H1 (cell line): Measurements from ENCODE around the gene KLF7. TPM values are rescaled to one million over a fixed set of nuclear protein-coding genes. Genes with fewer than 3 reads are reported as not detected.

ENCODE experiments used
- CTCF ChIA-PET: fragments of 300-600 bp; sonication (Branson Sonifier 250); formaldehyde crosslinking; loops from one replicate; lab custom pipeline; 2021; ENCODE audit not compliant: partially characterized antibody; lab: Charles Lee
- POLR2A ChIA-PET: fragments of 300-600 bp; sonication (Branson Sonifier 250); formaldehyde crosslinking; loops from one replicate; lab custom pipeline; 2021; ENCODE audit warnings: inconsistent platforms; ENCODE audit not compliant: partially characterized antibody; lab: Charles Lee
- DNase-seq, 2 experiments: peaks; one replicate each; pipeline versions ENCODE4 v3.0.0 to v3.0.0-alpha.2; 2010 to 2022; ENCODE audit warnings: low spot score in 2 of 2, low read depth in 1 of 2, mixed read lengths in 1 of 2
- FAIRE-seq: peaks from 2 replicates; lab custom pipeline; 2011; peaks lifted over from hg19 to GRCh38; lab: Jason Lieb, UNC
- H2AFZ ChIP-seq: 2 replicates; pipeline ENCODE4 v1.8.1; 2012; ENCODE audit warnings: low read length, inconsistent platforms
- H2AK5ac ChIP-seq: 2 replicates; pipeline ENCODE4 v1.6.1; 2013; ENCODE audit warnings: low read depth, low read length
- H2BK120ac ChIP-seq: replicated peaks from 2 replicates; pipeline ENCODE3; 2013; ENCODE audit warnings: low read depth, low read length, inconsistent platforms
- H2BK12ac ChIP-seq: 2 replicates; pipeline ENCODE4 v1.6.1; 2013; ENCODE audit warnings: low read depth, low read length
- H2BK15ac ChIP-seq: 2 replicates; pipeline ENCODE4 v1.6.1; 2013; ENCODE audit warnings: low read length
- H2BK20ac ChIP-seq: 2 replicates; pipeline ENCODE4 v1.6.1; 2013; ENCODE audit warnings: low read length
- H2BK5ac ChIP-seq: 2 replicates; pipeline ENCODE4 v1.6.1; 2013; ENCODE audit warnings: low read depth, low read length
- H3K14ac ChIP-seq: 2 replicates; pipeline ENCODE4 v1.6.1; 2013; ENCODE audit warnings: inconsistent platforms; ENCODE audit not compliant: insufficient read length
- H3K18ac ChIP-seq: 2 replicates; pipeline ENCODE4 v1.6.1; 2013; ENCODE audit warnings: low read length; ENCODE audit errors: extremely low read depth
- H3K23ac ChIP-seq: 2 replicates; pipeline ENCODE4 v1.6.1; 2013; ENCODE audit warnings: inconsistent platforms; ENCODE audit not compliant: insufficient read length
- H3K23me2 ChIP-seq: 2 replicates; pipeline ENCODE4 v1.6.1; 2013; ENCODE audit warnings: low read depth, low read length
- H3K27ac ChIP-seq: 2 replicates; pipeline ENCODE4 v1.6.1; 2011; ENCODE audit warnings: low read depth, low read length, inconsistent platforms
- H3K27me3 ChIP-seq, 4 experiments: replicated peaks in 1 of 4; 1 replicate in 1 of 4; 2 replicates in 3 of 4; pipeline versions ENCODE4 v1.6.1 to v1.8.1; 2011 to 2013; ENCODE audit warnings: low read length in 3 of 4, mild to moderate bottlenecking in 3 of 4, inconsistent platforms in 2 of 4, mixed read lengths in 2 of 4, moderate library complexity in 1 of 4; ENCODE audit not compliant: control insufficient read depth in 3 of 4, insufficient read depth in 3 of 4; ENCODE audit errors: extremely low read depth in 1 of 4
- H3K36me3 ChIP-seq, 4 experiments: 2 replicates each; pipeline versions ENCODE4 v1.6.1 to v1.8.1; 2011 to 2013; ENCODE audit warnings: mild to moderate bottlenecking in 4 of 4, low read length in 3 of 4, moderate library complexity in 2 of 4, control low read depth in 1 of 4, inconsistent platforms in 1 of 4; ENCODE audit not compliant: insufficient read depth in 4 of 4, control insufficient read depth in 2 of 4
- H3K4ac ChIP-seq: replicated peaks from 2 replicates; pipeline ENCODE3; 2013; ENCODE audit warnings: low read length, low read depth, mixed read lengths, inconsistent platforms; ENCODE audit not compliant: insufficient read length
- H3K4me1 ChIP-seq, 4 experiments: replicated peaks in 1 of 4; 1 replicate in 1 of 4; 2 replicates in 3 of 4; pipeline versions ENCODE4 v1.6.1 to v1.8.1; 2011 to 2013; ENCODE audit warnings: low read length in 3 of 4, inconsistent platforms in 2 of 4, mixed read lengths in 1 of 4; ENCODE audit not compliant: insufficient read depth in 4 of 4, control insufficient read depth in 3 of 4
- H3K4me2 ChIP-seq, 2 experiments: 2 replicates each; pipeline versions ENCODE4 v1.6.1 to v1.8.1; 2011 to 2013; ENCODE audit warnings: low read depth in 2 of 2, low read length in 2 of 2, control low read depth in 1 of 2, inconsistent platforms in 1 of 2, mild to moderate bottlenecking in 1 of 2; ENCODE audit not compliant: insufficient read depth in 1 of 2
- H3K4me3 ChIP-seq, 4 experiments: fragments of 200-600, 300-600 bp in 1 of 4; sonication (generic), shearing (Covaris generic), sonication (Bioruptor Twin) in 1 of 4; 2 replicates each; pipeline versions ENCODE4 v1.5.1 to v1.8.1; 2011 to 2016; ENCODE audit warnings: low read length in 4 of 4, low read depth in 3 of 4, control low read depth in 2 of 4, inconsistent platforms in 2 of 4, mild to moderate bottlenecking in 2 of 4, mixed read lengths in 1 of 4, moderate library complexity in 1 of 4; ENCODE audit not compliant: insufficient read depth in 2 of 4; ENCODE audit errors: extremely low read depth in 1 of 4
- H3K56ac ChIP-seq: replicated peaks from 2 replicates; pipeline ENCODE3; 2013; ENCODE audit warnings: low read depth, mild to moderate bottlenecking, mixed read lengths, low read length, inconsistent platforms; ENCODE audit not compliant: insufficient read length
- H3K79me1 ChIP-seq: 2 replicates; pipeline ENCODE4 v1.6.1; 2013; ENCODE audit warnings: low read depth, low read length, control low read depth
- H3K79me2 ChIP-seq, 2 experiments: 2 replicates each; pipeline versions ENCODE4 v1.6.1 to v1.8.1; 2012 to 2013; ENCODE audit warnings: low read length in 2 of 2, mild to moderate bottlenecking in 2 of 2, inconsistent platforms in 1 of 2; ENCODE audit not compliant: insufficient read depth in 2 of 2, control insufficient read depth in 1 of 2
- H3K9ac ChIP-seq, 4 experiments: replicated peaks in 1 of 4; 1 replicate in 1 of 4; 2 replicates in 3 of 4; pipeline versions ENCODE4 v1.6.1 to v1.8.1; 2011 to 2013; ENCODE audit warnings: low read depth in 3 of 4, low read length in 3 of 4, control low read depth in 2 of 4, mild to moderate bottlenecking in 2 of 4, moderate library complexity in 2 of 4, inconsistent platforms in 1 of 4; ENCODE audit errors: extremely low read depth in 1 of 4
- H3K9me3 ChIP-seq, 2 experiments: 2 replicates each; pipeline versions ENCODE4 v1.6.1 to v1.8.1; 2012 to 2013; ENCODE audit warnings: mild to moderate bottlenecking in 2 of 2, moderate library complexity in 2 of 2, control low read depth in 1 of 2, inconsistent platforms in 1 of 2, low read depth in 1 of 2, low read length in 1 of 2, mixed read lengths in 1 of 2; ENCODE audit not compliant: insufficient read depth in 2 of 2
- H4K20me1 ChIP-seq, 2 experiments: replicated peaks in 1 of 2; 2 replicates each; pipeline versions ENCODE3 to v1.8.1; 2011 to 2013; ENCODE audit warnings: inconsistent platforms in 2 of 2, low read length in 2 of 2, mild to moderate bottlenecking in 1 of 2; ENCODE audit not compliant: insufficient read depth in 2 of 2, control insufficient read depth in 1 of 2
- H4K5ac ChIP-seq: 2 replicates; pipeline ENCODE4 v1.6.1; 2013; ENCODE audit warnings: low read length, low read depth, mixed read lengths, inconsistent platforms; ENCODE audit not compliant: insufficient read length
- H4K8ac ChIP-seq: 2 replicates; pipeline ENCODE4 v1.8.0; 2013; ENCODE audit warnings: mild to moderate bottlenecking, moderate library complexity, low read length, inconsistent platforms; ENCODE audit not compliant: insufficient read depth; ENCODE audit errors: extremely low read depth
- H4K91ac ChIP-seq: replicated peaks from 2 replicates; pipeline ENCODE3; 2013; ENCODE audit warnings: low read length, mixed read lengths, inconsistent platforms; ENCODE audit not compliant: insufficient read length
- ASH2L ChIP-seq: fragments of 200-600, 300-600 bp; sonication (generic); IDR thresholded peaks from one replicate; pipeline ENCODE4 v1.7.1; 2017; ENCODE audit warnings: low read length
- TEAD4 ChIP-seq: IDR thresholded peaks from 2 replicates; pipeline ENCODE4 v1.6.1; 2012; ENCODE audit warnings: low read depth, low read length, inconsistent platforms, mixed read lengths
- WGBS, 2 experiments: shearing (Covaris generic) in 1 of 2; methylation state at CpG; one replicate each; pipeline versions ENCODE4 v1.1.6 to v1.1.7; 2013 to 2015; ENCODE audit warnings: low lambda C conversion rate in 2 of 2, mixed read lengths in 2 of 2, inconsistent platforms in 1 of 2, low coverage in 1 of 2, missing lambda C conversion rate in 1 of 2; ENCODE audit not compliant: insufficient replicate concordance in 2 of 2, insufficient coverage in 1 of 2, insufficient read length in 1 of 2; ENCODE audit errors: extremely low coverage in 1 of 2, missing lambda C conversion rate in 1 of 2; 5-methylcytosine and 5-hydroxymethylcytosine counted together
- polyA plus RNA-seq, 7 experiments: library from polyadenylated mRNA; depleted of rRNA in 3 of 7; stranded (reverse) in 5 of 7; unstranded in 2 of 7; fragments of >200 nt in 5 of 7; fragments of 200-250 nt in 2 of 7; gene quantifications; 1 replicate in 5 of 7; 2 replicates in 1 of 7; 4 replicates in 1 of 7; pipeline versions ENCODE4 v1.2.1 to v1.2.3, GENCODE V29; 2011 to 2013; ENCODE audit warnings: missing spikeins in 2 of 7, mixed read lengths in 2 of 7
- total RNA-seq: library from RNA; stranded (reverse); fragmentation: NEBNext Ultra II Directional; extraction: Animal tissue kit (Norgen Biotek cat#: 25700); gene quantifications from 2 replicates; pipeline ENCODE4 v1.2.1, GENCODE V29; 2021

KLF7 gene
- total and polyA plus RNA-seq, 2 of the 8 experiments (the other 6 are each of a cell fraction or from before 2014, with no cell fraction given), result 9.6 to 23.3 TPM

GRCh38 chr2:207156451-207157161 lies 9.1 kb downstream of the KLF7 start:
- H2AK5ac ChIP-seq, result no peak overlapping the region
- no peak overlapping the region for H2BK20ac ChIP-seq
- peak overlapping the region; percentile 36 for H4K91ac ChIP-seq
- no peak overlapping the region for H3K4ac ChIP-seq
- H4K20me1 ChIP-seq, result no peaks in the 10 kb centered on the region
- DNase-seq (no peak), FAIRE-seq (no peak)
- H3K27ac ChIP-seq, result no peak overlapping the region
- H3K36me3 ChIP-seq, result no peaks in the 10 kb centered on the region
- H3K23ac ChIP-seq, result no peak overlapping the region
- no peak for TF ChIP-seq TEAD4
- TF ChIP-seq ASH2L, result no peak
- no peak overlapping the region for H3K4me2 ChIP-seq
- H3K27me3 ChIP-seq, result no peaks in the 10 kb centered on the region
- H2BK120ac ChIP-seq, result no peak overlapping the region
- H2BK5ac ChIP-seq, result no peak overlapping the region
- peaks cover 24 to 100% of the 10 kb centered on the region in 2 experiments; a peak in 3 of 4 replicates for H3K79me2 ChIP-seq
- no peak overlapping the region for H3K4me3 ChIP-seq
- no peak overlapping the region for H4K8ac ChIP-seq
- H3K9me3 ChIP-seq, result no peaks in the 10 kb centered on the region
- H3K56ac ChIP-seq, result no peak overlapping the region
- no peak overlapping the region for H4K5ac ChIP-seq
- no peak overlapping the region for H2BK15ac ChIP-seq
- H3K18ac ChIP-seq, result no peak overlapping the region
- H3K9ac ChIP-seq, result no peak overlapping the region
- H3K14ac ChIP-seq, result no peak overlapping the region
- H3K4me1 ChIP-seq, result peaks cover 9 to 44% (median 23%) of the 10 kb centered on the region in 4 experiments; a peak in 6 of 7 replicates
- peaks cover 10% of the 10 kb centered on the region for H3K79me1 ChIP-seq
- WGBS, 2 experiments, result 95% methylated on average over 5 of the region's 5 CpGs; no CpG with 5 or more reads in 1 of the 2 experiments
- no peaks in the 10 kb centered on the region; the same call in 1 of the 2 replicates for H3K23me2 ChIP-seq
- H2BK12ac ChIP-seq, result no peak overlapping the region
- CTCF ChIA-PET, result interaction anchor here (0.7 to 1.6 kb wide), 4 partner anchors 9 to 319 kb away, joined by 3 to 4 read pairs (median 4); partner anchors contain the start of gene KLF7
- POLR2A ChIA-PET, result interaction anchor here (1.6 to 9.2 kb wide), 2 partner anchors 10 to 15 kb away, joined by 4 to 103 read pairs; partner anchors contain the start of gene KLF7
- no peak overlapping the region for H2AFZ ChIP-seq
